ENCODE results near the gene KHDC1.
A peak's percentile ranks its signal among the peaks of the same experiment; 100 is the strongest.
"Not testable (repeated sequence)": the region's sequence is repeated elsewhere in the genome, so short reads cannot be mapped to it uniquely, and the experiment has no call there.

The KHDC1 gene

GRCh38 chr6:73262671-73263569 is at the start of gene KHDC1:
KHDC1 (minus strand) TSS chr6:73263196; CDS start chr6:73242517, 20,679 bp downstream.
- peak; percentile 30 for DNase-seq (ENCODE audit: low read depth in 1 of 2, low spot score in 1 of 2)

GRCh38 chr6:73310503-73310845 is 47.5 kb upstream of the KHDC1 start:
- DNase-seq (ENCODE audit: low read depth in 1 of 2, low spot score in 1 of 2): not testable (repeated sequence)

- peak in 1 of 2 donors; percentile 24 for DNase-seq (ENCODE audit: low read depth in 1 of 2, low spot score in 1 of 2)
These were observed 46.9 kb upstream of the KHDC1 start for GRCh38 chr6:73309785-73310502.

- no peak for DNase-seq (ENCODE audit: low read depth in 1 of 2, low spot score in 1 of 2)
These were observed 46.5 kb upstream of the KHDC1 start for GRCh38 chr6:73309535-73309784.

GRCh38 chr6:73308712-73309534 is 45.9 kb upstream of the KHDC1 start:
- no peak for DNase-seq (ENCODE audit: low read depth in 1 of 2, low spot score in 1 of 2)

- not testable (repeated sequence) for DNase-seq (ENCODE audit: low read depth in 1 of 2, low spot score in 1 of 2)
These were observed 40.8 kb upstream of the KHDC1 start for GRCh38 chr6:73303773-73304172.

GRCh38 chr6:73302339-73302738 is 39.3 kb upstream of the KHDC1 start:
- no peak for DNase-seq (ENCODE audit: low read depth in 1 of 2, low spot score in 1 of 2)

GRCh38 chr6:73299151-73299971 is 36.4 kb upstream of the KHDC1 start:
- DNase-seq (ENCODE audit: low read depth in 1 of 2, low spot score in 1 of 2): no peak

GRCh38 chr6:73293331-73293730 is 30.3 kb upstream of the KHDC1 start:
- no peak for DNase-seq (ENCODE audit: low read depth in 1 of 2, low spot score in 1 of 2)

GRCh38 chr6:73290435-73290834 is 27.4 kb upstream of the KHDC1 start:
- no peak for DNase-seq (ENCODE audit: low read depth in 1 of 2, low spot score in 1 of 2)

GRCh38 chr6:73286752-73287151 is 23.8 kb upstream of the KHDC1 start:
- DNase-seq (ENCODE audit: low read depth in 1 of 2, low spot score in 1 of 2): no peak

GRCh38 chr6:73285674-73286283 is 22.8 kb upstream of the KHDC1 start:
- DNase-seq (ENCODE audit: low read depth in 1 of 2, low spot score in 1 of 2): no peak

- DNase-seq (ENCODE audit: low read depth in 1 of 2, low spot score in 1 of 2): no peak
These were observed 19.9 kb upstream of the KHDC1 start for GRCh38 chr6:73282871-73283270.

GRCh38 chr6:73281684-73282083 is 18.7 kb upstream of the KHDC1 start:
- not testable (repeated sequence) for DNase-seq (ENCODE audit: low read depth in 1 of 2, low spot score in 1 of 2)

GRCh38 chr6:73269296-73269695 is 6.3 kb upstream of the KHDC1 start:
- DNase-seq (ENCODE audit: low read depth in 1 of 2, low spot score in 1 of 2): not testable (repeated sequence)

GRCh38 chr6:73268896-73269295 is 5.9 kb upstream of the KHDC1 start:
- DNase-seq (ENCODE audit: low read depth in 1 of 2, low spot score in 1 of 2): not testable (repeated sequence)

- DNase-seq (ENCODE audit: low read depth in 1 of 2, low spot score in 1 of 2): no peak
These were observed 1.4 kb upstream of the KHDC1 start for GRCh38 chr6:73264446-73264845.

GRCh38 chr6:73263570-73263909 is 544 bp upstream of the KHDC1 start:
- DNase-seq (ENCODE audit: low read depth in 1 of 2, low spot score in 1 of 2): no peak

GRCh38 chr6:73258721-73259120 is 4.3 kb downstream of the KHDC1 start:
- DNase-seq (ENCODE audit: low read depth in 1 of 2, low spot score in 1 of 2): no peak

- DNase-seq (ENCODE audit: low read depth in 1 of 2, low spot score in 1 of 2): not testable (repeated sequence)
These were observed 8.7 kb downstream of the KHDC1 start for GRCh38 chr6:73254323-73254722.

- DNase-seq (ENCODE audit: low read depth in 1 of 2, low spot score in 1 of 2): no peak
These were observed 10.3 kb downstream of the KHDC1 start for GRCh38 chr6:73252703-73253102.
